ENCODE data around the gene SNRPF.

Gene SNRPF

DNA sequence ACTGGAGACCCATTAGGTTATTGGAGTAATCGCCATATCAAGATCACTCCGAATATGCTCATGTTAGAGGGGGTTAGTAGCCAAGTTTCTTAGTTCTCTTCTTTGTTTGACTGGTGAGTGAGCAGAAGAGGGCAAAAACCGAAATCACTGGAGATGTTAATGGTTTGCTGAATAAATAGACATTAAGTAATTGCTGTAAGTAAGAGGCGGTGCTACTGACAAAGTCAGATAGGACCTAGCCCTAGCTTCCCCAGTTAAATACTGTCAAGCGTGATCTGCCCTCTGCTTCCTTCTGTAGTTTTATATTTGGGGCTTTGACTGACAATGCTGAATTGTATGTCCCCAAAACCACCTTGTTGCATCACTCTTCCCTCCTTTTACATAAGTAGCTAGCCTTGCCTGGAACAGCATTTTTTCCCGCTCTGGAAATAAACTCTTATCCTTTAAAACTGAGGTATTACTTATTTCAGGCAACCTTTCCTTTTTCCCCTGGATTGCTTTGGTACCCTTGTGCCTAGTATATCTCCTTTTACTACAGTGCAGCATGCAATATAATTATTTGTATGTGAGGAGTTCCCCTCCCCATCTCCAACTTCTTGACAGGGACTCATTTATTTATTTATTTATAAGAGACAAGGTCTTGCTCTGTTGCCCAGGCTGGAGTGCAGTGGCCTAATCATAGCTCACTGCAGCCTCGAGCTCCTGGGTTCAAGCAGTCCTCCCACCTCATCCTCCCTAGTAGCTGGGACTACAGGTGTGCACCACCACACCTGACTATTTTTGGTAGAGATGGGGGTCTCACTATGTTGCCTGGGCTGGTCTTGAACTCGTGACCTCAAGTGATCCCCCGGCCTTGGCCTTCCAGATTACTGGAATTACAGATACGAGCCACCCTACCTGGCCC, 1.4 kb downstream of the SNRPF start:
- no peak for DNase-seq

DNA sequence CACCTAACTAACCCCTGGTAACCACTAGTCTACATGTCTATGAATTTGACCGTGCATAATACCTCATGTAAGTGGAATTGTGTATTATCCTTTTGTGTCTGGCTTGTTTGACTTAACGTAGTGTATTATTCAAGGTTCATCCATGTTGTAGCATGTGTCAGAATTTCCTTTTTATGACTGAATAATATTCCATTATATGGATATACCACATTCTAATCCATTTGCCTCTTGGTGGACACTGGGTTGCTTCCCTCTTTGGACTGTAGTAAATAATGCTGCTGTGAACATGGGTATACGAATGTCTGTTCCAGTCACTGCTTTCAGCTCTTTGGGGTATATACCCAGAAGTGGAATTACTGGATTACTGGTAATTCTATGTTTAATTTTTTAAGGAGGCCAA, 3.3 kb downstream of the SNRPF start:
- no peak for DNase-seq

DNA sequence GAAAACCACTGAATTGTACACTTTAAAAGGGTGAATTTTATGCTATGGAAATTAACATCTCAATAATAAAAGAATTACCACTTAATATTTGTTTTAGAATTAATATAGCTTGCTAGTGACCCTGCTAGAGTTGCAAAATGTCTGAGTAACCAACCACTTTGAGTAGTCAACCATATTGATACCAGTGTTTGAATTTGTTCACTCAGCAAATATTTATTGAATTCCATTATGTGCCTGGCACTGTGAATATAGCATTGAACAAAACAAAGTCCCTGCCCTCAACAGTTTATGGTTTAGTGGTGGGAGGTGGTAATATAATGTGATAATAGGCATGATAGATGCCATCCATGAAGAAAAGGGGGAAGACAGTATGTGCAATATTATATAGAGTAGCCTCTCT, 4.6 kb downstream of the SNRPF start:
- DNase-seq, result no peak

DNA sequence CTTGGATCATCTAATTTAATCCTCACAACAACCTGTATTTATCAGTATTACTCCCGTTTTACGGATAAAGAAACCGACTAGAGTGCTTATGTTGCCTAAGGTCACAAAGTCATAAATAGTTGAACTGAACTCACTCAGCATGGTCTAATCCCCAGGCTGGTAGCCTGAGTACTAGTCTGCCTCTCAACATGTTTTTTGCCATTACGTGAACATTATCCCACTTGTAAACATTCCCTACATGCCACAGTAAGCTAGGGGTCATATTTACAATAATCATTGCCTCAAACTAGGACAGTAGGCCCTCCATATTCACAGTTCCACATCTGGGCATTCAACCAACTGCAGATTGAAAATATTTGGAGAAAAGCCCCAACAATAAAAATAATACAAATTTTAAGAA, 12.1 kb downstream of the SNRPF start:
- DNase-seq, result no peak

GRCh38 chr12:95874452-95874851, 15.7 kb downstream of the SNRPF start:
- no peak for DNase-seq

- no peak for DNase-seq
Observed at GRCh38 chr12:95877622-95878021, 18.9 kb downstream of the SNRPF start.

- DNase-seq, result no peak
Observed at GRCh38 chr12:95880895-95881294, 22.1 kb downstream of the SNRPF start.

DNA sequence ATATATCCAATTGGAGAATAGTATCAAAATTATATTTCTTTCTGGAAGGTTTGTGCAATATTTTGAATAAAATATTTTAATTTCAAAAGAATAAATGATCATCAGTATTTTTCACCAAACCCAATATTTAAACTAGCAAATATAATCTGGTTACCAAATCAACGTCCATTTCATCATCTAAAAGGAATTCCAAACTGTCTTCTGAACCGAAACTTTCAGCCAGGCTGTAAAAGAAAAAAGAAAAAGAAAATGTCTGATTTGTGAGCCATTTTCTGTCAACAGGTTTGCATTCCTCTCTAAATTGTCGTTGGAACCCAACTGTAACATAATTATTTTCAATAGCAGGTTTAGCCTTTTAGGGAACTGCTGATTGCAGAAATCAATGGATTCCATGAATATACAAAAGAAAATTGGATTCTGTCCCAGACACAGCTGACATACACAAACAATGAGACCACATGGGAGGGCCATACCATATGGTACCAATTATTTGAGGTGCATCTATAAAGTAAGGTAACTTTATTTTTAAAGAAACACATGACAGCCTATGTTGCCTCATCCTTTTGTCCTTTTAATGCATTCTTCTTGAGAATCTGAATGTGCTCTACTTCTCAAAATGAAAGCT, 22.7 kb downstream of the SNRPF start:
- no peak for DNase-seq

- DNase-seq, result no peak
Observed at GRCh38 chr12:95882080-95882479, 23.3 kb downstream of the SNRPF start.

DNA sequence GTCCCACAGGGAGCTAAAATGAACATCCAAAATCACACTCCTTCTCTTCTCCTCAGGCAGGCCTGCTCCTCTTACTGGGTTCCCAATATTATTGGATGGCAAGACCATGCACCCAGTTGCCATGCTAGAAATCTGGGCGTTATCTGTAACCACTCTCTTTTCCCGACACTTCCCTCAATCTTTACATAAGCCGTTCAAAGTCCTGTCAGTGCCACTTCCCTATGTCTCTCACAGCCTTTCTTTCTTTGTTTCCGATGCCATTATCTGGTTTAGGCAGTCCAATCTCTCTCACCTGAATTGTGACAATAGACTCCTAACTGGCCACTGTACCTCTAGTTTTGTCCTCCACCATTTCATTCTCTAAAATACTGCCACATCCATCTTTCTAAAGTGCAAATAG, 24.1 kb downstream of the SNRPF start:
- no peak for DNase-seq

DNA sequence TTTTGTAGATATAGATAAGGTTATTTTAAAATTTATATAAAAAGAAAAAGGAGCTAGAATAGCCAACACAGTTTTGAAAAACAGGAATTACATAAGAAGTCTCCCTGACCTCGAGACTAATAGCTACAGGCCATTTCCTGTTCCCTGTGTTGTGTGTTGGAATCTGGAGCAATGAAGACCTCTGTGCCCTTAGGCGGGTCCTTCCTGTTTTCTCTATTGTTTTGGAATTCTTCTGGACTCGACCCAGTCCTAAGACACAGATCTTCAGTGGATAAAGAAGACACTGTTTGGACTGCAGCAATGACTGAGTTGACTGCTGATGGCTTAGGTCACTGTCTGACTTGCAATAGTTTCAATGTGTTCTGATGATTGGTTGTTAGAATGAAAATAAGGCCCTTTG, 26.2 kb downstream of the SNRPF start:
- no peak for DNase-seq

DNA sequence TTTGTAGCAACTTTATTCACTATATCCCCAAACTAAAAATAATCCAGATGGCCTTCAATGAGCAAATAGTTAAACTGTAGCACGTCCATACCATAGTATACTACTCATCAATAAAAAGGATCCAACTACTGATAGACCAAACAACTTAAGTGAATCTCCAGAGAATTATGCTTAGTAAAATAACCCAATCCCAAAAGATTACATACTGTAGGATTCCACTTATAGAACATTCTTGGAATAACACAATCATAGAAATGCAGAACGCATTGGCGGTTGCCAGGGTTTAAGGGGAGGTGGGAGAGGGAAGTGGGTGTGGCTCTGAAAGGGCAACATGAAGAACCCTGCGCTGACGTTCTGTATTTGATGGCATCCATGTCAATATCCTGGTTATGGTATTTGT, 28.6 kb downstream of the SNRPF start:
- no peak for DNase-seq

- no peak for DNase-seq
Observed at GRCh38 chr12:95890958-95891357, 32.2 kb downstream of the SNRPF start.

GRCh38 chr12:95896846-95897245, 38.1 kb downstream of the SNRPF start:
- no peak for DNase-seq

DNA sequence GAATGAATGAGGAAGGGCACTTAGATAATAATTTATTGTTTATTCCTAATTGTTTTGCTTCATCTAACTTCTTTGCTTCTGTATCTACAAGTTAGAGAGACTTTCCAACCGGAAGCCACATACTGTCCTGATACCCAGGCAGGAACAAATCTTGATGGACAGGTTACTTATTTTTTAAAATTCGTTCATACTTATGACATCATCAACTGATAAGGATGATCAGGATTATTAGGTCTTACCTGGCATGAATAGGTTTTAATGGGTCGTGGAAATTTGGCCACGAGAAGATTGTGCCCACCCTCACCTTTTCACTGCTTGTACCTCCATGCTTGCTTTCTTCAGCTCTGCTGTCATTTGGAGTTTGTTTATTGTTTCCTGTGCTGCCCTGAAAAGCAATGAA, 39.3 kb downstream of the SNRPF start:
- no peak for DNase-seq

GRCh38 chr12:95908573-95908972, 49.8 kb downstream of the SNRPF start:
- DNase-seq, result no peak

GRCh38 chr12:95909871-95910270, 51.1 kb downstream of the SNRPF start:
- DNase-seq, result no peak
